HT-29 (cell line): ENCODE data around the gene BLTP1. TPM values are rescaled to one million over a fixed set of nuclear protein-coding genes. Genes with fewer than 3 reads are reported as not detected.
"Not testable (repeated sequence)": the region's sequence is repeated elsewhere in the genome, so short reads cannot be mapped to it uniquely, and the experiment has no call there.

Experiments used
- DNase-seq: peaks from one replicate; pipeline ENCODE4 v3.0.0-alpha.2; 2015; ENCODE audit warnings: low spot score
- total RNA-seq: library from RNA; depleted of rRNA; stranded (reverse); fragments of >200 nt; shearing (Covaris generic); gene quantifications from 2 replicates; pipeline ENCODE4 v1.2.3, GENCODE V29; 2014; rRNA removed

The BLTP1 gene, protein sequence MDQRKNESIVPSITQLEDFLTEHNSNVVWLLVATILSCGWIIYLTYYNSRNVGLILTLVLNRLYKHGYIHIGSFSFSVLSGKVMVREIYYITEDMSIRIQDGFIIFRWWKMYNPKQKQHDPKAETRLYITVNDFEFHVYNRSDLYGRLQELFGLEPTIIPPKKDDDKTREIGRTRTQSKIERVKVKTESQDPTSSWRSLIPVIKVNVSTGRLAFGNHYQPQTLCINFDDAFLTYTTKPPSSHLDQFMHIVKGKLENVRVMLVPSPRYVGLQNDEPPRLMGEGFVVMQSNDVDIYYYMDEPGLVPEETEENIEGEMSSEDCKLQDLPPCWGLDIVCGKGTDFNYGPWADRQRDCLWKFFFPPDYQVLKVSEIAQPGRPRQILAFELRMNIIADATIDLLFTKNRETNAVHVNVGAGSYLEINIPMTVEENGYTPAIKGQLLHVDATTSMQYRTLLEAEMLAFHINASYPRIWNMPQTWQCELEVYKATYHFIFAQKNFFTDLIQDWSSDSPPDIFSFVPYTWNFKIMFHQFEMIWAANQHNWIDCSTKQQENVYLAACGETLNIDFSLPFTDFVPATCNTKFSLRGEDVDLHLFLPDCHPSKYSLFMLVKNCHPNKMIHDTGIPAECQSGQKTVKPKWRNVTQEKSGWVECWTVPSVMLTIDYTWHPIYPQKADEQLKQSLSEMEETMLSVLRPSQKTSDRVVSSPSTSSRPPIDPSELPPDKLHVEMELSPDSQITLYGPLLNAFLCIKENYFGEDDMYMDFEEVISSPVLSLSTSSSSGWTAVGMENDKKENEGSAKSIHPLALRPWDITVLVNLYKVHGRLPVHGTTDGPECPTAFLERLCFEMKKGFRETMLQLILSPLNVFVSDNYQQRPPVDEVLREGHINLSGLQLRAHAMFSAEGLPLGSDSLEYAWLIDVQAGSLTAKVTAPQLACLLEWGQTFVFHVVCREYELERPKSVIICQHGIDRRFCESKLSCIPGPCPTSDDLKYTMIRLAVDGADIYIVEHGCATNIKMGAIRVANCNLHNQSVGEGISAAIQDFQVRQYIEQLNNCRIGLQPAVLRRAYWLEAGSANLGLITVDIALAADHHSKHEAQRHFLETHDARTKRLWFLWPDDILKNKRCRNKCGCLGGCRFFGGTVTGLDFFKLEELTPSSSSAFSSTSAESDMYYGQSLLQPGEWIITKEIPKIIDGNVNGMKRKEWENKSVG (N-terminal part only)
- total RNA-seq: 17.9 and 21.5 TPM in 2 replicates

DNA sequence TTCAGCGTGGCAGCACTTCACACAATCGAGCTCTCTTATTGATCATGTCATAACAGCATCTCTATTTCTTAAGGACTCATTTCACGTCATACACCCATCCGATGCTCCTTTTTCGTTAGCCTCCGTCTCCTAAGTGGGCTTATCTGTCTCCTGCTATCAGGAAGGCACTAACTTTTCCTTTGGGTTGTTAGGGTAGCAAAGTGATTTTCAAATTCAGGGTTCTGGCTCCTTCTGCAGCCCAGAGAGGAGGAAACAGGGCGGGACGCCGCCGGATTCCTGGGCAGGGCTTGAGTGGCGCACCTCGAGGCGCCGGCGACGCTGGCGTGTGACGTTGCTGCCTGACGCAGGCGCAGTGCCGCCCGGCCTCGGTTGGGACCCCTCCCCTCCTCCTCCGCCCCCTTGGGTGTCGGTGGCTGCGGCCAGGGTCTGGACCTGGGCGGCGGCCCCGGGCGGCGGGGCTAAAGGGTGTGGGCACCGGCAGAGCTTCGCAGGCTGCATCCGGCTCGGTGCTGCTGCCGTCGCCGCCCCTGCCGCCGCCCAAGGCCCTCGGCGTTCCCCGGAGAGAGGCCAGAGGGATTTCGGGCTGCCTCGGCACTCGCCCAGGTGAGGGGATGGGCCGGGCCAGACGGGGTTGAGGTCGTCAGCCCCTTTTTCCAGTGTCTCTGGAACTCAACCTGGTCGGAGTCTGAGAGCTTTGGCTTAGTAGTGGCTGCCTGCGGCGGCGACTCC, at the start of gene BLTP1:
TSS of gene BLTP1 (plus strand) at position 350 of the 729 bp plus-strand sequence. CDS start 18,317 bp downstream, outside the sequence.
- DNase-seq: peak; percentile 89

DNA sequence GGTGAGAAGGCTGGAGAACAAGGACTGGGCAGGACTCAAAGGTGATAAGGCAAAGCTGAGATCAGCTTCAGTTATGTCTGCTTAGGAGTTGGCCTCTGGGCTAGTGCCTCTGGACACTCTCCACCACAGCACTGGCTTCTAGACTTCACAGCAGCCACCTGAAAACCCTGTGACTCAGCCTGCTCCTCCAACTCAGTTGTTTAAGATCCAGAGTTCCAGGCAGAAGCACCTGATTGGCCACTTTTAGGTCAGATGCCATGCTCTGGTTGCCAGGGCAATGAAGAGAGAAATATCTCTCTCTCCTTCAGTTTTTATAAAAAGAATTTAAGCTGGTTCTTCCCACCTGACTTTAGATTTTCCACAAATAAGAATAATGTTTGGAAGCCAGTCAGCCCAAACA, 47.9 kb upstream of the BLTP1 start:
- DNase-seq: no peak

DNA sequence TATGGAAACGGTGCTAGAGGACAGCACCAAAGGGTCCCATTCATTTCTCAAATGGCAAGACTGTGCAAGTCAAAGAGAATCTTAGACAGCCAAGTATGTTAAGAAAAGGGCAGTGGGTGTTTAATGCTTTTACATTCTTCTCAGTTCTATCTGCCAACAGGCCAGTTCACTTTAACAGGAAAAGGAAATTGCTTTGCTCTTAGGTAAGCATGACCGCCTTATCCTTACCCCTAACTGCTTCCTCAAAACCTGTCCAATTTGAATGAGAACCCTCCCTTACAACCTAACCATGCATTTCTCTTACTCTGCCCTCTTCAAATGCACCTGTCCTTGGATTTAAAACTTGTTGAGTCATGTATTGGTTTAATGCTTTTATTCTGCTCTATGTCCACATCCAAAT, 44.5 kb upstream of the BLTP1 start:
- DNase-seq: no peak

DNA sequence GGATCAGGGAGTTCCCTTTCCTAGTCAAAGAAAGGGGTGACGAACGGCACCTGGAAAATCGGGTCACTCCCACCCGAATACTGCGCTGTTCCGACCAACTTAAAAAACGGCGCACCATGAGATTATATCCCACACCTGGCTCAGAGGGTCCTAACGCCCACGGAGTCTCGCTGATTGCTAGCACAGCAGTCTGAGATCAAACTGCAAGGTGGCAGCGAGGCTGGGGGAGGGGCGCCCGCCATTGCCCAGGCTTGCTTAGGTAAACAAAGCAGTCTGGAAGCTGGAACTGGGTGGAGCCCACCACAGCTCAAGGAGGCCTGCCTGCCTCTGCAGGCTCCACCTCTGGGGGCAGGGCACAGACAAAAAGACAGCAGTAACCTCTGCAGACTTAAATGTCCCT, 41.8 kb upstream of the BLTP1 start:
- DNase-seq: not testable (repeated sequence)

DNA sequence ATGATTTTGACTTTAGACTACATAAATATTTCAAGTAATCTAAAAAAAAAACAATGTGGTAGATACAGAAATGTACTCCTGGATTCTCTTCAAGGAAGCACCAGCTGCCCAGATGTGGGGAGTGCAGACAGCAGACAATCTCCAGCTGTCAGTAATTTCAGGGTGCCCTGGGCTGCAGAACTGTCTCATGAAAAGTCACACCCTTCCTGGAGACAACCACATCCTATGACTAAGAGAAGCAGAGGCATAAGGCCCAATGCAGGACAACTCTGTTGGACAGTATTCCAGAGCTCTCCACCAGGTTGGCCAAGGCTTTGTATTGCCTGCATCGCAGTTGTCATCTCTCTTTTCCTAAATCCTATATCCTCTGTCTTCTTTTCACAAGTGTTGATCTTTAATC, 34.4 kb upstream of the BLTP1 start:
- DNase-seq: no peak

DNA sequence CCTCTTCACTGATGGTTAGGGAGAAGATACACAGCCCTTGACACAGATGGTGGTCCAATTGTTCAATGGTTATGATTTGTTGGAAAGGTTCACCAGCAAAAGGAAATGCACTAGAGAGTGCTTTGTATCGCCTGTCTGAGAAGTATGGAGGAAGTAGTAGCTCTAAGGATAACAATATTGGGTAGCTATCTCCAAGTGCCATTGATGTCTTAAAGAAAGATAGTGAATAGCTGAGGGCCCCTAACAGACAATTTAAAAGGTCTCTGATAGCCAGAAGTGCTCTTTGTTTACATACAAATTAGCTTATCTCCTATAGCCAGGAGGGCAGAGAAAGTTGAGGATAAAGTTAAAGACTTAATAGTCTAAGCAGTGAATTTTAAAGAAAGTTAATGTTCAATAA, 33.9 kb upstream of the BLTP1 start:
- no peak for DNase-seq

DNA sequence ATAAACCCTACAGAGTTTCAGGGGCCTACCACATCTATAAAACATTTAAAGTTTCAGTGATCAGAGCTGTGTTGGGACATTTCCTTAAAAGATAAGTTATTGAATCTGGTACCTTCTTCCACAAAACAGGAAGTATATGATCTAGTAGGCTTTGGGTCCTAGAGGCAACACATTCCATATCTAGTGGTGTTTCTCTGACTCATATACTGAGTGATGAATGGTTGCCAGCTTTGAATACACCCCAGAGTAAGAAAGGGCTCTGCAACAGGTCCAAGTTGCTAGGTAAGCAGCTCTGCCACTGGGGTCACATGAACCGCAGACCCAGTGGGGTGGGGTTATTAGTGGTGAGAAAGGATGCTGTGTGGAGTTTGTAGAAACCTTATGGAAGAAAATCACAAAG, 32.4 kb upstream of the BLTP1 start:
- DNase-seq: no peak

DNA sequence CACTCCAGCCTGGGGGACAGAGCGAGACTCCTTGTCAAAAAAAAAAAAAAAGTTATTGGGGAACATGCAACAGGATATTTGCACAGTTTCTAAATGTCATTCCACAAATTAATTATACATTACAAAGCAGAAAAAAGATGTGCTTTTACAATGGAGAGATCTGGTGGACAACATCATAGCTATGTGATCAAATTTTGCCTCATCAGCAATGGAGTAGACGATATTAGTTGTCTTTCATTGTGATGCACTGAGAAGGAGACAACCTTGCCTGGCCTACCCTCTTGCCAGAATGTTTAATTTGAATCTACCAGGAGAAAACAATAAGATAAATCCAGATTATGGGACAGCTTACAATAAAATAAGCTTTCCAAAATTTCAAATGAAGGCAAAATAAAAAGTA, 30.5 kb upstream of the BLTP1 start:
- no peak for DNase-seq

DNA sequence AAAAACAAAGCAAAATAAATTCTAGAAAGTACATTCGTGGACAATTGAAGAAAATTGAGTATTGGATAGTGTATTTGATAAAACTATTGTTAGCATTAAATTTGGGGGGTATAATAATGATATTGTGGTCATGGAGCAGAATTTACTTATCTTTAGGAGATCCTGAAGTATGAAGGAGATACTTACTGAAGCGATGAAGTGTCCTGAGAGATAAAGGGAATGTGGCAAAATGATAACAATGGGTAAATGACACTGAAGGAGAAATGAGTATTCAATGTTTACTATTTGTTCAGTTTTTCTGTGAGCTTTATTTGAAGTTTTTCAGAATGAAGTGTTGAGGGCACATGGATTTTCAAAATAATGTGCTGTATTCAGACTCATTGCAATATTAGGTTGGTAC, 30.0 kb upstream of the BLTP1 start:
- no peak for DNase-seq

DNA sequence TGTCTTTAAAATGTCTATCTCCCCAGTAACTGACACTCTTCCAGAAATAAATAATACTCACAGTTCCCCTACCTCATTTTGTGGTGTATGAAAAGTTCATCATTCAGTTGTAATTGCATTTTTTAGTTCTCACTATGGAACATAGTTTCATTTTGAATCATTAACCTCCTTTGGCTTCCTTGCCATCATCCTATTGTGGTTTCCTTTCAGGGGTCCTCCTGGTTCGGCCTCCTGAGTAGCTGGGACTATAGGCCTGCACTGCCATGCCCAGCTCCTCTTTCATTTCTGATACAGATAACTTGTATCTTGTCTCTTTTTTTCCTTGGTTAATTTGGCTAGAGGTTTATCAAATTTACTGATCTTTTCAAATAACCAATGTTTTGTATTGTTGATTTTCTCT, 23.1 kb upstream of the BLTP1 start:
- DNase-seq: no peak

DNA sequence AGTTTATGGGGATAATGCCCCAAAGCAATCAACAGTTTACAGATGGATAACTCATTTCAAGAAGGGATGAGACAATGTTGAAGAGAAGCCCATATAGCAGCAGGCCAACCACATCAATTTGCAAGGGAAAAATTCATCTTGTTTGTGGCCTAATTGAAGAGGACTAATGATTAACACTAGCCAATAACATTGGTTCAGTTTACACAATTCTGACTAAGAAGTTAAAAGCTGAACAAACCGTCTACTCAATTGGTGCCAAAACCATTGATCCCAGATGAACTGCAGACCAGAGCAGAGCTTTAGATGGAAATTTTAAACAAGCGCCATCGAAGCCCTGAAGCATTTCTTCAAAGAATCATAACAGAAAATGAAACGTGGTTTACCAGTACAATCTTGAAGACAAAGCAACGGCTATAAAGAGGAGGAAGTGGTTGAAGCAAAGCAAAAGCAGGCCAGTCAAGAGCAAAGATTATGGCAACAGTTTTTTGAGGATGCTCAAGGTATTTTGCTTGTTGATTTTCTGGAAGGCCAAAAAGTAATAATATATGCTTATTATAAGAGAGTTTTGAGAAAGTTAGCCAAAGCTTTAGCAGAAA, 20.5 kb upstream of the BLTP1 start:
- DNase-seq: no peak

DNA sequence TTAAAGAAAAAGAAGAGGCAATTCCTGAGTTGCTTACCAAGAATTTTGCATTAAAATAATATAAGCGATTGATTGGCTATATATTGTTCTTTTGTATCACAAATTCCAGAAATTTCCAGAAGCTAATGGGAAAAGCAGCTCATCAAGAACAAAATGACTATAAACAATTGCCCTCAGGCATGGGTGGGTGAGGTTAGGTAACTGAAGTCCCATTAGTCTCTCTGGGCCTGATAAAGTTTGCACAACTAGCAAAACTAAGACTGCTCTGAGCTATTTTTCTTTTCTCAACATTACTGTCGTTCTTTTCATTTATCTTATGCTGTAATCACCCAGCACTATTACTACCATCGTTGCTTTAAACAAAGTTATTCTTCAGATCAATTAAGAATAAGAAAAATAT, 19.2 kb upstream of the BLTP1 start:
- DNase-seq: no peak

DNA sequence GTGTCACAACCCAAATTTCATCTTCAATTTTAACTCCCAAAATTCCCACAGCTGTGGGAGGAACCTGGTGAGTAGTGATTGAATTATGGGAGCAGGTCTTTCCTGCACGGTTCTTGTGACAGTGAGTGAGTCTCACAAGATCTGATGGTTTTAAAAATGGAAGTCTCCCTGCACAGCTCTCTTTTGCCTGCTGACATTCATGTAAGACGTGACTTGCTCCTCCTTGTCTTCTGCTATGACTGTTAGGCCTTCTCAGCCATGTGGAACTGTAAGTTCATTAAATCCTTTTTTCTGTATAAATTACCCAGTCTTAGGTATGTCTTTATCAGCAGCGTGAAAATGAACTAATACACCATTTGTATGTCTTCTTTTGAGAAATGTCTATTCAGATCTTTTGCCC, 13.0 kb upstream of the BLTP1 start:
- DNase-seq: no peak

DNA sequence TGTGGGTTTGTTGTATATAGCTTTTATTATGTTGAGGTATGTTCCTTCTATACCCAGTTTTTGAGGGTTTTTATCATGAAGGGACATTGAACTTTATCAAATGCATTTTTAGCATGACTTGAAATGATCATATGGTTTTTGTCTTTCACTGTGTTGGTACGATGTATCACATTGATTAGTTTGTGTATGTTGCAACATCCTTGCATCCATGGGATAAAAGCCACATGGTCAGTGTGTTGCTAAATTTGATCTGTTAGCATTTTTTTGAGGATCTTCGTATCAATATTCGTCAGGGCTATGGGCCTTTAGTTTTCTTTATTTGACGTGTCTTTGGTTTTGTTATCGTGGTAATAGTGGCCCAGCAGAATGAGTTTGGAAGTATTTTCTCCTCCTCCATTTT, 11.3 kb upstream of the BLTP1 start:
- no peak for DNase-seq

DNA sequence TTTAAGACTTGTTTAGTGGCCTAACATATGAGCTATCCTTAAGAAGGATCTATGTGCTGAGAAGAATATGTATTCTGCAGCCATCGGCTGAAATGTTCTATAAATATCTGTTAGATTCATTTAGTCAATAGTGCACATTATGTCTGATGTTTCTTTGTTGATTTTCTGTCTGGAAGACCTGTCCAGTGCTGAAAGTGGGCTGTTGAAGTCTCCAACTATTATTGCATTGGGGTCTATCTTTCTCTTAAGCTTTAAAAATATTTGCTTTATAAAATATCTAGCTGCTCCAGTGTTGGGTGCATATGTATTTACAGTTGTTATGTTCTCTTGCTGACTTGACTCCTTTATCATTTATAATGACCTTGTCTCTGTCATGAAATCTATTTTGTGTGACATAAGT, 9.4 kb upstream of the BLTP1 start:
- DNase-seq: no peak

DNA sequence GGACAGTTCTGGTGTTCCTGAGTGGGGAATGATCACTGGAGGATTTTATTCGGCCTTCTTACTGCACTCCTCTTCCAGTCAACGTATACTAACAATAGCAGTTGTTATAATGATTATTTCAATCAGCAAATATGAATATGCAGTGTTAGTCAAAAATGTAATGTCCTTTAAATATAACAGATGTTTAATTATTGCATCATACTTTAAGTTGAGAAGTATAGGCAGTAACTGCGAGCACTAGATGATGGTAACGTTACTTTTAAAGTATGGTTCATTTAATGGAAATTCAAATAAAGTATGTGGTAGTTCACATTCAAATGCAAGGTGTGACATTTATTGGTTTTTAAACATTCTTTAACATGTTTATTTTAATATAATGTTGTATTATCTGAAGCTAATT, 5.5 kb upstream of the BLTP1 start:
- DNase-seq: no peak

DNA sequence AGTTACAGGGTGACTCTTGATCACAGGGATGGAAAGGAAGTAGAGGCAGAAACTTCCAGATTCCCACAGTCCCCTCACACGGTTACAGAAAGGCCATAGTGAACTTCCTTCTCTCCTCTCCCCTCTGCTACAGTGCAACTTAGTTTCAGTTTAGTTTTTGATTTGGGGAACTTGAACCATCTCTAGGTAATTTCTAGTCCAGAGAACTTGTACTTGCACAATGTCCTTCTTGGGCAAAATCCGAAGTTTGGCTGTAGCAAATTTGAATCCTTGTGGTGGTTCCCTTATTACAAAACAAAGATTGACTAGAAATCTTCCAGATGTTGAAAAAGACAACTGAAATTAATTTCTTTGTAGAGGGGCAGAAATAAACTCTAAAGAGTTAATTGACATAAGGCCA, 1.2 kb upstream of the BLTP1 start:
- DNase-seq: no peak

DNA sequence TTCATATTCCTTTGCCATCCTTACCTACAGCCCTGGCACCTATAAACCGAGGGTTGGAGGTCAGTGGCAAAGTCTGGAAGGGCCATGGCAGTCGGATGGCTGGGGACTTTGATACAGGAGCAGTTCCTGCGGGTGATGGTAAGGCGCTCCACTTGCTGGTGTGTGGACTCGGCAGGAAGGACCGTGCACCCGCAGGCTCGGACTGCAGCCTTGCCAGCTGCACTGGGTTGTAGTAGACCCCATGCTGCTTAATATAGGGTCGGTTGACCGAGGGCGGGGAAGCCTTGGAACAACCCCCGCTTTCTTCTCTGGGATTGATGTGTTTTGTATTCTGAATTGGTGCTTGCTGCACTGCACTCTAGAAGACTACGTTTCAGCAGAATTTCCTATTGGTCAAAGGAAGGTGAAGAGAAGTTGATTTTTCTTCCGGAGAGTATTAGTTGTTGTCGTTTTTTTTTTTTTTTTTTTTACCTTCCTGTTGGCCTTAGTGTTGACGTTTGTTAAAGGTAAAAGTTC, 638 bp downstream of the BLTP1 start:
- DNase-seq: peak; percentile 61

DNA sequence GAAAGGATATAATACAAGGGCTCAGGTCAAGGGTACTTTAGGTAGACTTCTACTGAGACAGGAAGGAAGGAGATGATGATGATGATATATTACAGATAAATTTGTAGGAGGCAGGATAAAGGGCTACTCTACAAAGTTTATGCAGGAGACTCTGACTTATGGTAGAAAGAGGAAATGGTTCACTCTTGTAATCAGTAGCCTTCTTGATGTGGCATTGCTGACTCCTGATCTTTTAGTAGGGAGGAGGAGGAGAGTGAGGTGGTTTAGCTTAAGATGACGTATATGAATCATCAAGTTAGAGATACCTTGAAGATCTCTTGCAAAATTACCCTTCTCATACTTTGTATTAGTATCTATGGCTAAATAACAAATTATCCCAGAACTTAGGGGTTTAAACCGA, 4.7 kb downstream of the BLTP1 start:
- no peak for DNase-seq

DNA sequence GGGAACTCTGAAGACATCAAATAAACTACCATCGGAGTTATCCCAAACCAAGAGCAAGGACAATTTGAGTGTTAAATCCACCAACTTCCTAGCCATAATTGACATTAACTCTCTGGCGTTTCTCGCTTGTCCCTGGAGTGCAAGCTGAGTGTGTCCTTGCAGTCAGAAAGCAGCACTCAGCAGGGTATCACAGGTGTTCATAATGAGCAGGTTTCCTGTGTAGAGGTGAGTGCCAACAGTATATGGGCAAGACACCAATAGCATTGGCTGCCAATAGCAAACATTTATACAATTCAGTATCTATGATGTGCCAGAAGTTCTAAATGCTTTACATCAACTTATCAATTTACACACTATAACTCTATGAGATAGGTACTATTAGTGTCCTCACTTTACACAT, 11.2 kb downstream of the BLTP1 start:
- DNase-seq: no peak

DNA sequence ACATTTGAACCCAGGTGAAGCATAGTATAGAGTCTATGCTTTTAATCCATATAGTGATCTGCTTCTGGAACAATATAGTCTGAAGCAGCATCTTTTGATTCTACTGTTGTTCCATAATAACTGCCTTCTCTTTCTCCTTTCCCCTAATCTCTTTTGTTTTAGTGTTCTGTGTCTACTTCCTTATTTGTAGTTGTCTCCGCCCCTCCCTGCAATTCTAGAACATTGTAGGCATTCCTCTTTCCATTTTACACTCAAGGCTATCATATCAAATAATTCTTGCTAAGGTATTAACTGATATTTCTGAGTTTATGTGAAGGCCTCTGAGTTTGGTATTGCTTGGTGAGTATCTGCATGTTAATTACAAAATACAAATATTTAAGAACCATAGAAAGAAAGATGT, 11.6 kb downstream of the BLTP1 start:
- DNase-seq: peak; percentile 11
